A673 (cell line): ENCODE data around the gene OTX2. TPM values are rescaled to one million over a fixed set of nuclear protein-coding genes. Genes with fewer than 3 reads are reported as not detected.

Experiments
- BruUV-seq: library from RNA; stranded (reverse); fragments of 400-500 nt; replicated peaks from 2 replicates; lab custom pipeline; 2021; lab: Mats Ljungman, UMichigan
- CTCF ChIA-PET: fragments of 300-600 bp; sonication (Branson Sonifier 250); formaldehyde crosslinking; loops from one replicate; lab custom pipeline; 2022; ENCODE audit warnings: antibody characterized with exemption; lab: Charles Lee
- POLR2A ChIA-PET: fragments of 300-600 bp; sonication (Branson Sonifier 250); formaldehyde crosslinking; loops from one replicate; lab custom pipeline; 2022; ENCODE audit warnings: antibody characterized with exemption; ENCODE audit not compliant: low non-redundant PET; lab: Charles Lee
- DNase-seq: peaks from one replicate; pipeline ENCODE4 v3.0.0-alpha.2; 2015; ENCODE audit warnings: low spot score
- H3K27ac ChIP-seq: fragments of 200-600 bp; sonication (generic); 2 replicates; pipeline ENCODE4 v1.5.1; 2016; ENCODE audit warnings: mixed run types, low read depth, mild to moderate bottlenecking, mixed read lengths, antibody characterized with exemption, low read length; ENCODE audit not compliant: poor library complexity, severe bottlenecking
- H3K27me3 ChIP-seq: fragments of 200-600 bp; sonication (generic); replicated peaks from 2 replicates; pipeline ENCODE4 v1.6.1; 2017; ENCODE audit warnings: mixed run types, low read depth, mild to moderate bottlenecking, mixed read lengths, antibody characterized with exemption, low read length; ENCODE audit not compliant: insufficient read depth, poor library complexity
- H3K36me3 ChIP-seq: fragments of 200-600 bp; sonication (generic); 2 replicates; pipeline ENCODE4 v1.6.1; 2016; ENCODE audit warnings: mixed run types, mild to moderate bottlenecking, mixed read lengths, antibody characterized with exemption, low read length; ENCODE audit not compliant: insufficient read depth, poor library complexity, severe bottlenecking
- H3K4me1 ChIP-seq: fragments of 200-600 bp; sonication (generic); 2 replicates; pipeline ENCODE4 v1.6.1; 2017; ENCODE audit warnings: mixed run types, mild to moderate bottlenecking, mixed read lengths, antibody characterized with exemption, low read length; ENCODE audit not compliant: insufficient read depth, poor library complexity, severe bottlenecking
- H3K4me3 ChIP-seq: fragments of 200-600 bp; sonication (generic); 2 replicates; pipeline ENCODE4 v1.5.1; 2016; ENCODE audit warnings: low read depth, mixed run types, mild to moderate bottlenecking, mixed read lengths, low read length; ENCODE audit not compliant: poor library complexity, severe bottlenecking
- H3K9me3 ChIP-seq: fragments of 200-600 bp; sonication (generic); 2 replicates; pipeline ENCODE4 v1.6.1; 2016; ENCODE audit warnings: mixed run types, low read depth, mild to moderate bottlenecking, mixed read lengths, antibody characterized with exemption, low read length; ENCODE audit not compliant: poor library complexity, severe bottlenecking
- CTCF ChIP-seq: fragments of 300-800, 200-600 bp; sonication (generic); conservative IDR thresholded peaks from 2 replicates; pipeline ENCODE4 v1.5.1; 2017; ENCODE audit warnings: low read depth, mild to moderate bottlenecking, antibody characterized with exemption, low read length, moderate library complexity, mixed read lengths
- EZH2 ChIP-seq: fragments of 200-600 bp; sonication (generic); IDR thresholded peaks from 2 replicates; pipeline ENCODE4 v1.6.1; 2017; ENCODE audit warnings: borderline replicate concordance, low read depth, mild to moderate bottlenecking, mixed read lengths, antibody characterized with exemption, low read length; ENCODE audit not compliant: poor library complexity, severe bottlenecking
- intact Hi-C: fragments of 100-400 bp; cut with micrococcal nuclease; formaldehyde crosslinking; loops from one replicate; pipeline ENCODE4 v1.10.0; 2022; ENCODE audit not compliant: unreplicated experiment
- total RNA-seq: library from RNA; stranded (reverse); gene quantifications from 2 replicates; pipeline ENCODE4 v1.2.3, GENCODE V29; 2021

Gene OTX2
- total RNA-seq, 1 experiment from 2014 or later = 129 TPM

- TF ChIP-seq EZH2 (no peak), CTCF (peak; percentile 40)
- POLR2A ChIA-PET = no interaction called here
- no TSS peak for BruUV-seq
- H3K27me3 ChIP-seq = no peaks in the 10 kb centered on the region
- H3K27ac ChIP-seq = no peak overlapping the region
- H3K4me1 ChIP-seq = no peaks in the 10 kb centered on the region
- intact Hi-C loops = no loop called here
- no peaks in the 10 kb centered on the region for H3K36me3 ChIP-seq
- H3K4me3 ChIP-seq = no peak overlapping the region
- H3K9me3 ChIP-seq = no peaks in the 10 kb centered on the region
- CTCF ChIA-PET = no interaction called here
- peak; percentile 28 for DNase-seq
These were observed 58.8 kb downstream of the OTX2 start for GRCh38 chr14:56751471-56751870.

Other genes starting within 250 kb of the OTX2 start
- 23.2 and 25.5 TPM in 2 replicates for gene TMEM260, start 230.7 kb downstream of the OTX2 start, total RNA-seq